Mesothelial cell of epicardium (in vitro differentiated cells): Measurements from ENCODE around the gene ERN2. TPM values are rescaled to one million over a fixed set of nuclear protein-coding genes. Genes with fewer than 3 reads are reported as not detected.
"Not testable (repeated sequence)": the region's sequence is repeated elsewhere in the genome, so short reads cannot be mapped to it uniquely, and the experiment has no call there.

Experiments
- DNase-seq, 2 experiments: peaks; one replicate each; pipeline ENCODE4 v3.0.0; 2021; ENCODE audit warnings: low spot score in 2 of 2; ENCODE audit not compliant: unreplicated experiment in 2 of 2
- H3K27ac Mint-ChIP-seq: 2 replicates; pipeline ENCODE4 v1.8.0; 2021; ENCODE audit warnings: mixed read lengths
- H3K27me3 Mint-ChIP-seq: 2 replicates; pipeline ENCODE4 v1.8.0; 2021; ENCODE audit warnings: low read depth, mixed read lengths
- H3K36me3 Mint-ChIP-seq: 2 replicates; pipeline ENCODE4 v1.8.0; 2021; ENCODE audit warnings: mixed read lengths
- H3K4me1 Mint-ChIP-seq: 2 replicates; pipeline ENCODE4 v1.8.0; 2021; ENCODE audit warnings: mixed read lengths
- H3K4me3 Mint-ChIP-seq: 2 replicates; pipeline ENCODE4 v1.8.0; 2021; ENCODE audit warnings: mild to moderate bottlenecking, moderate library complexity, mixed read lengths
- H3K9me3 Mint-ChIP-seq: 2 replicates; pipeline ENCODE4 v1.8.0; 2021; ENCODE audit warnings: mixed read lengths
- CTCF ChIP-seq: fragments of 200-600 bp; sonication (generic); IDR thresholded peaks from one replicate; pipeline ENCODE4 v1.5.0; 2021; ENCODE audit warnings: antibody characterized with exemption; ENCODE audit not compliant: unreplicated experiment
- total RNA-seq: library from RNA; stranded (reverse); gene quantifications from 3 replicates; pipeline ENCODE4 v1.2.1, GENCODE V29; 2021

Gene ERN2
- total RNA-seq, 1 donor from 2014 or later, result 0.31 TPM

- no peak overlapping the region for H3K27ac Mint-ChIP-seq
- no peak for TF ChIP-seq CTCF
- H3K4me3 Mint-ChIP-seq, result no peak overlapping the region
- H3K36me3 Mint-ChIP-seq, result no peaks in the 10 kb centered on the region
- H3K27me3 Mint-ChIP-seq, result peaks cover 47% of the 10 kb centered on the region
- H3K9me3 Mint-ChIP-seq, result no peaks in the 10 kb centered on the region
- no peaks in the 10 kb centered on the region for H3K4me1 Mint-ChIP-seq
- DNase-seq, result no peak
These were observed 26.5 kb upstream of the ERN2 start for GRCh38 chr16:23739516-23739915.

DNA sequence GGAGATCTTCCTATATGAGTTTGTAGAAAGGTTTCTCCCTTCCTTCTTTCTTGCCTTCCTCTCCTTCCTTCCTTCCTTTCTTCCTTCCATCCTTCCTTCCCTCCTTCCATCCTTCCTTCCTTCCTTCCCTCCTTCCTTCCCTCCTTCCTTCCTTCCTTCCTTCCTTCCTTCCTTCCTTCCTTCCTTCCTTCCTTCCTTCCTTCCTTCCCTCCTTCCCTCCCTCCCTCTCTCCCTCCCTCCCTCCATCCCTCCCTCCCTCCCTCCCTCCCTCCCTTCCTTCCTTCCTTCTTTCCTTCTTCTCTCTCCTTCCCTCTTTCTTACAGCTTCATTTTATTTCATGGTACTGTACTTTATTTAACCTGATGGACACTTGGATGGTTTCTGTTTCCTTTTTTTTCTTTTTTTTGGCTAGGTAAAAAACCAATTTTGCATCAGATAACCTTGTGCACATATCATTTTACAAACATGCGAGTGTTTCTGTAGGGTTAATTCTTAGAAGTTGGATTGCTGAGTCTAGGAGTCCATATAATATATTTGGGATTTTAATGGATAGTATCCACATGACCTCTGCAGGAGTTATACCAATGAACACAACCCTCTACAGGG, 24.5 kb upstream of the ERN2 start:
- not testable (repeated sequence) for H3K36me3 Mint-ChIP-seq, H3K9me3 Mint-ChIP-seq, H3K27ac Mint-ChIP-seq, H3K4me1 Mint-ChIP-seq, DNase-seq, H3K4me3 Mint-ChIP-seq
- H3K27me3 Mint-ChIP-seq, result peaks cover 28% of the 10 kb centered on the region

DNA sequence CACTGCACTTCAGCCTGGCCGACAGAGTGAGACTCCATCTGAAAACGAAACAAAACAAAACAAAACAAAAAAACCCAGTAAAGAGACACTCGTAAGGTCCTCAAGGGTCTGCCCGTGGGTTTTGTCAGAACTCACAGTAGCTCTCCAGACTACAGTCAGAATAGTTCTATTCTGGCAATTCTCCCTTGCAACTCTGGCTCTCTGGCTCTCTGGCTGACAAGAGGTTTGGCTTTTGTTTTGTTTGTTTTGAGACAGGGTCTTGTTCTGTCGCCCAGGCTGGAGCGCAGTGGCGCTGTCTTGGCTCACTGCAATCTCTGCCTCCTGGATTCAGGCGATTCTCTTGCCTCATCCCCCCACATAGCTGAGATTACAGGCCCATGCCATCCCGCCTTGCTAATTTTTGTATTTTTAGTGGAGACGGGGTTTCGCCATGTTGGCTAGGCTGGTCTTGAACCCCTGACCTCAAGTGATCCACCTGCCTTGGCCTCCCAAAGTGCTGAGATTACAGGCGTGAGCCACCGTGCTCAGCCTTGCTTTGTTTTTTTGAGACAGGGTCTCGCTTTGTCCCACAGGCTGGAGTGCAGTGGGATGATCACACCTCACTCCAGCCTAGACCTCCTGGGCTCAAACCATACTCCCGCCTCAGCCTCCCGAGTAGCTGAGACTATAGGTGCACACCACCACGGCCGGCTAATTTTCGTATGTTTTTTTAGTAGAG, 21.3 kb upstream of the ERN2 start:
- Mint-ChIP-seq H3K36me3 (no peaks in the 10 kb centered on the region), H3K27me3 (peaks cover 22% of the 10 kb centered on the region), H3K4me1 (no peaks in the 10 kb centered on the region), H3K4me3 (no peak overlapping the region), H3K27ac (no peak overlapping the region), H3K9me3 (no peaks in the 10 kb centered on the region)
- TF ChIP-seq CTCF, result no peak
- no peak for DNase-seq

- Mint-ChIP-seq H3K27me3 (no peaks in the 10 kb centered on the region), H3K36me3 (no peaks in the 10 kb centered on the region), H3K4me1 (no peaks in the 10 kb centered on the region), H3K9me3 (no peaks in the 10 kb centered on the region), H3K27ac (no peak overlapping the region), H3K4me3 (no peak overlapping the region)
- TF ChIP-seq CTCF, result no peak
- no peak for DNase-seq
These were observed 16.7 kb upstream of the ERN2 start for GRCh38 chr16:23729503-23730424.

- no peaks in the 10 kb centered on the region for H3K4me1 Mint-ChIP-seq
These were observed 15.1 kb upstream of the ERN2 start for GRCh38 chr16:23728112-23728477.

More at GRCh38 chr16:23728112-23728477, 15.1 kb upstream of the ERN2 start:
- no peaks in the 10 kb centered on the region for H3K36me3 Mint-ChIP-seq
- no peak for TF ChIP-seq CTCF
- DNase-seq, result no peak
- H3K27me3 Mint-ChIP-seq, result no peaks in the 10 kb centered on the region
- peaks cover 2% of the 10 kb centered on the region for H3K9me3 Mint-ChIP-seq
- H3K27ac Mint-ChIP-seq, result no peak overlapping the region
- H3K4me3 Mint-ChIP-seq, result no peak overlapping the region
